ENCODE data around the gene ALDH9A1.

DNA sequence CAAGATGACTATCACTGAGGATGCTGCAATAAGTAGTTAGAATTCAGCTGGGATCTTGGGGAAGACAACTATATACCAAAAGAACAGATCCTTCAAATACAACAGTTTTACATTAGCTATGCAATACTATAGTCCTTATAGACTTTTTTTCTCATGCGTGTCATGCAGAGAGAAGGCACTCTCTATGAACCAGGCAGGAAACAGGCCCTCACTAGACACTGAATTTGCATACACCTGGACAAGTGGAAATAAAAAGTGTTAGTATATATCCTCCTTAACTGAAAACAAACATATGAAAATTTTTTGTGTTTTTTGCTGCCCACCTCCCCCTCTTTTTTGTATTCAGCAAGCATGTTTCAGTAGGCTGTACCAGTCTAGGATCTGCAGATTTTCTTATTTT is 40.4 kb upstream of the ALDH9A1 start:
- TF ChIP-seq SP1 (IDR thresholded peaks at IDR 0.05): no peak
- TF ChIP-seq ARNT (IDR thresholded peaks at IDR 0.05): no peak
- no peak for TF ChIP-seq ZNF384 (IDR thresholded peaks at IDR 0.05)

Data from HEK293T (cell line).